Sciatic nerve (tissue), 2 donors: ENCODE data around the gene GTSF1L. TPM values are rescaled to one million over a fixed set of nuclear protein-coding genes. Genes with fewer than 3 reads are reported as not detected.

Experiments
- ATAC-seq: fragments of 200-7000 bp; cut with Tn5 transposase; one replicate; pipeline ENCODE4 v1.9.1; 2020; ENCODE audit warnings: mild to moderate bottlenecking, moderate library complexity
- DNase-seq: peaks from one replicate; pipeline ENCODE4 v3.0.0-alpha.2; 2020; ENCODE audit warnings: low spot score
- intact Hi-C: fragments of 100-400 bp; cut with DNase I; formaldehyde crosslinking; loops from one replicate; pipeline ENCODE4 v1.14.2; 2022
- total RNA-seq: library from RNA; stranded (reverse); fragmentation: NEBNext Ultra II Directional; extraction: Animal tissue kit (Norgen Biotek cat#: 25700); gene quantifications from one replicate; pipeline ENCODE4 v1.2.1, GENCODE V29; 2021
- donor health status: DM: no; HTN: no; CAD: no.
- donor health status: DM: no; HTN: no; CAD: no.

The GTSF1L gene
- total RNA-seq, 1 donor from 2014 or later = not detected

DNA sequence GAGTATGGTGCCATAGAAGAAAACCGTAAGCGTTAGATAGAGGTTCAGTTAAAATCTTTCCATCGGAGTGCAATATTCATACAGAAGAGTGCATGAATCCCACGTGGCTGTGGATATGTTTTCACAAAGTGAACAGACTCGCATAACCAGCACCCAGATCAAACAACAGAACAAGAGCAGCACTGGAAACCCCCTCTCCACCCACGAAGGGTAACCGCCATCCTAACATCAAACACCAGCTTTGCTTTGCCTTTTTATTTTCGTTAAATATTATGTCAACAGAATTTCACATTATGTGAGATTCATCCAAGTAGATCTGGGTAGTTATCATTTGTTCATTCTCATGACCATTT is 4.7 kb downstream of the GTSF1L start:
- ATAC-seq (no peak), DNase-seq (no peak)
- intact Hi-C loops = no loop called here

- ATAC-seq (no peak), DNase-seq (no peak)
- intact Hi-C loops = no loop called here
These were observed 5.2 kb downstream of the GTSF1L start for GRCh38 chr20:43721429-43722152.

GRCh38 chr20:43721097-43721428 is 5.7 kb downstream of the GTSF1L start:
- intact Hi-C loops = no loop called here
- ATAC-seq (no peak), DNase-seq (no peak)

DNA sequence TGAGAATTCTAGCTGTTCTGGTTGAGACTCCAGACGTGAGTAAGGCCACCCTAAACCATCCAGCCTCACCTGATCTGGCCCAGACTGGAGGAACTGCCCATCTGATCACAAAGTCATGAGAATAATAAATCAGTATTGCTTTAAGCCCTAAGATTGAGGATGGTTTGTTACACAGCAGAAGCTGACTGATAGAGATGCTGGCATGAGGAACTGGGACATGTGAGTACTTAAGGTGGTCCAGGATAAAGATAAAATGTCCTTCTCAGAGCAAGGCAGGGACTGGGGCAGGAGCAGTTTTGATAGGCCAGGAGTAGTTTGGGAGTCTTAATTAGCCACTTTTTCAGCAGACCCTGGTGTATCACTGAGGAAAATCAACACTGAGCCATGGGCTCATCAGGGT is 6.8 kb downstream of the GTSF1L start:
- no peak for ATAC-seq
- intact Hi-C loops = no loop called here
- DNase-seq = no peak

GRCh38 chr20:43717616-43717995 is 9.2 kb downstream of the GTSF1L start:
- no peak for ATAC-seq
- intact Hi-C loops = no loop called here
- no peak for DNase-seq

GRCh38 chr20:43716757-43717615 is 9.8 kb downstream of the GTSF1L start:
- ATAC-seq (no peak), DNase-seq (no peak)
- intact Hi-C loops = no loop called here

DNA sequence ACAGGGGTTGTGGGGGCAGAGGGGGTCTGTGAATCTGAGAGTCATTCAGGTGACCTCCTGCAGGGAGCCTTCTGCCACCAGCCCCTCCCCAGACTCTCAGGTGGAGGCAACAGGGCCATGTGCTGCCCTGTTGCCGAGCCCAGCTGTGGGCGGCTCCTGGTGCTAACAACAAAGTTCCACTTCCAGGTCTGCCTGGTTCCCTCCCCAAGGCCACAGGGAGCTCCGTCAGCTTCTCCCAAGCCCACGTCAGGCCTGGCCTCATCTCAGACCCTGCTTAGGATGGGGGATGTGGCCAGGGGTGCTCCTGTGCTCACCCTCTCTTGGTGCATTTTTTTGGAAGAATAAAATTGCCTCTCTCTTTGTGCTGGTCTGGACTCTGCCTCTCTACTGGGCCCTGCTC is 10.7 kb downstream of the GTSF1L start:
- no peak for ATAC-seq
- intact Hi-C loops = no loop called here

GRCh38 chr20:43715511-43715910 is 11.3 kb downstream of the GTSF1L start:
- DNase-seq (no peak), ATAC-seq (no peak)
- intact Hi-C loops = no loop called here

More for the DNA sequence above, 10.7 kb downstream of the GTSF1L start:
- no peak for DNase-seq

GRCh38 chr20:43715044-43715443 is 11.8 kb downstream of the GTSF1L start:
- DNase-seq (no peak), ATAC-seq (no peak)
- intact Hi-C loops = no loop called here

- intact Hi-C loops = no loop called here
- no peak for ATAC-seq
- no peak for DNase-seq
These were observed 15.6 kb downstream of the GTSF1L start for GRCh38 chr20:43711098-43711654.

- intact Hi-C loops = no loop called here
- ATAC-seq = no peak
These were observed 16.3 kb downstream of the GTSF1L start for GRCh38 chr20:43710370-43711044.

DNA sequence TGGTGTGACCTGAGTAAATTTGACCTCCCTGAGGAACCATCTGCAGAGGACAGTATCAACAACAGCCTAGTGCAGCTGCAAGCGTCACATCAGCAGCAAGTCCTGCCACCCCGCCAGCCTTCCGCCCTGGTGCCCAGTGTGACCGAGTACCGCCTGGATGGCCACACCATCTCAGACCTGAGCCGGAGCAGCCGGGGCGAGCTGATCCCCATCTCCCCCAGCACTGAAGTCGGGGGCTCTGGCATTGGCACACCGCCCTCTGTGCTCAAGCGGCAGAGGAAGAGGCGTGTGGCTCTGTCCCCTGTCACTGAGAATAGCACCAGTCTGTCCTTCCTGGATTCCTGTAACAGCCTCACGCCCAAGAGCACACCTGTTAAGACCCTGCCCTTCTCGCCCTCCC is 24.3 kb downstream of the GTSF1L start:
- intact Hi-C loops = no loop called here
- no peak for ATAC-seq
- no peak for DNase-seq

More at GRCh38 chr20:43710370-43711044, 16.3 kb downstream of the GTSF1L start:
- no peak for DNase-seq

DNA sequence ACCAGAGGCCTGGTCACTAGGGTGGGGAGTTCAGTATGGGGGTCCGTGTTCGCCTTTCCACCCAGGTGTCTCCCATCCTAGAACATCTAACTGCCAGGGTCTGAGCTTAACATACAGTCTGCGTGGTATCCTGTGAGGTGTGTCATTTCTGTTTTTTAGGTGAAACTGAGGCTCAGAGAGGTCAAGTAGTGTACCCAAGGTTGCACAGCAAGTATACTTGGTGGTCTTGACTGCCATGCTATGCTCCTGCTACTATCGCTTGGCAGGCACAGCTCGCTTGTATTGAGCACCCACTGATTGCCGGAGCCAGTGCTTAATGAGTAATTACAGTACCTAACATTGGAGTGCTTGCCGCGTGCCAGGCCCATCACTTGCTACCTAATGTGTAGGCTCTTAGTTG is 26.2 kb downstream of the GTSF1L start:
- intact Hi-C loops = no loop called here
- DNase-seq = no peak
- no peak for ATAC-seq

- DNase-seq (no peak), ATAC-seq (no peak)
- intact Hi-C loops = no loop called here
These were observed 26.7 kb downstream of the GTSF1L start for GRCh38 chr20:43699941-43700565.

- intact Hi-C loops = no loop called here
- no peak for ATAC-seq
These were observed 31.2 kb downstream of the GTSF1L start for GRCh38 chr20:43695571-43695970.

GRCh38 chr20:43694763-43695162 is 32.0 kb downstream of the GTSF1L start:
- intact Hi-C loops = no loop called here
- no peak for DNase-seq
- ATAC-seq = no peak

More at GRCh38 chr20:43695571-43695970, 31.2 kb downstream of the GTSF1L start:
- DNase-seq = no peak

GRCh38 chr20:43691928-43692524 is 34.8 kb downstream of the GTSF1L start:
- DNase-seq = peak; percentile 69
- intact Hi-C loops = no loop called here
- no peak for ATAC-seq

- intact Hi-C loops = no loop called here
- ATAC-seq (no peak), DNase-seq (no peak)
These were observed 35.7 kb downstream of the GTSF1L start for GRCh38 chr20:43690943-43691598.
